NAMALWA (cell line): Measurements from ENCODE around the gene PDZD2.
"Not testable (repeated sequence)": the region's sequence is repeated elsewhere in the genome, so short reads cannot be mapped to it uniquely, and the experiment has no call there.

Source experiments
- DNase-seq: peaks from one replicate; pipeline ENCODE4 v3.0.0-alpha.2; 2015; ENCODE audit warnings: low spot score

PDZD2 gene

GRCh38 chr5:31934156-31934555 is 295.2 kb downstream of the PDZD2 start:
- DNase-seq = no peak

GRCh38 chr5:31935496-31936369 is 296.8 kb downstream of the PDZD2 start:
- no peak for DNase-seq

GRCh38 chr5:31936683-31937082 is 297.8 kb downstream of the PDZD2 start:
- no peak for DNase-seq

- DNase-seq = no peak
Observed at GRCh38 chr5:31937226-31937625, 298.3 kb downstream of the PDZD2 start.

- no peak for DNase-seq
Observed at GRCh38 chr5:31937703-31938102, 298.8 kb downstream of the PDZD2 start.

GRCh38 chr5:31939151-31939550 is 300.2 kb downstream of the PDZD2 start:
- DNase-seq = no peak

- no peak for DNase-seq
Observed at GRCh38 chr5:31941151-31941755, 302.3 kb downstream of the PDZD2 start.

- no peak for DNase-seq
Observed at GRCh38 chr5:31942546-31942945, 303.6 kb downstream of the PDZD2 start.

GRCh38 chr5:31944684-31945445 is 305.9 kb downstream of the PDZD2 start:
- DNase-seq = no peak

GRCh38 chr5:31948006-31948405 is 309.1 kb downstream of the PDZD2 start:
- DNase-seq = no peak

- no peak for DNase-seq
Observed at GRCh38 chr5:31952067-31952466, 313.1 kb downstream of the PDZD2 start.

GRCh38 chr5:31954091-31954490 is 315.2 kb downstream of the PDZD2 start:
- DNase-seq = no peak

GRCh38 chr5:31957151-31957550 is 318.2 kb downstream of the PDZD2 start:
- no peak for DNase-seq

- no peak for DNase-seq
Observed at GRCh38 chr5:31962351-31962751, 323.4 kb downstream of the PDZD2 start.

- no peak for DNase-seq
Observed at GRCh38 chr5:31962871-31963307, 324.0 kb downstream of the PDZD2 start.

GRCh38 chr5:31963358-31964006 is 324.6 kb downstream of the PDZD2 start:
- no peak for DNase-seq

GRCh38 chr5:31964007-31964360 is 325.1 kb downstream of the PDZD2 start:
- DNase-seq = no peak

GRCh38 chr5:31965227-31965626 is 326.3 kb downstream of the PDZD2 start:
- DNase-seq = no peak

- DNase-seq = no peak
Observed at GRCh38 chr5:31966936-31967335, 328.0 kb downstream of the PDZD2 start.

GRCh38 chr5:31967461-31967860 is 328.5 kb downstream of the PDZD2 start:
- DNase-seq = no peak

- DNase-seq = no peak
Observed at GRCh38 chr5:31972558-31972957, 333.6 kb downstream of the PDZD2 start.

- not testable (repeated sequence) for DNase-seq
Observed at GRCh38 chr5:31975189-31975612, 336.3 kb downstream of the PDZD2 start.
